Lung (tissue), 16 donors: Measurements from ENCODE around the gene PAXX. TPM values are rescaled to one million over a fixed set of nuclear protein-coding genes. Genes with fewer than 3 reads are reported as not detected.
A peak's percentile ranks its signal among the peaks of the same experiment; 100 is the strongest.

Experiments
- ATAC-seq: fragments of 200-7000 bp; cut with Tn5 transposase; one replicate; pipeline ENCODE4 v1.9.1; 2020; ENCODE audit warnings: moderate number of reproducible peaks; ENCODE audit not compliant: insufficient read depth, low FRiP score
- DNase-seq, 3 donors: peaks; one replicate each; pipeline ENCODE4 v3.0.0-alpha.2; 2013 to 2017
- H3K27ac ChIP-seq, 2 donors: one replicate each; pipeline ENCODE4 v1.5.1; 2013; ENCODE audit warnings: mild to moderate bottlenecking in 2 of 2, moderate library complexity in 2 of 2, control low read depth in 1 of 2, inconsistent platforms in 1 of 2, low read depth in 1 of 2, low read length in 1 of 2
- H3K27me3 ChIP-seq, 3 donors: one replicate each; pipeline ENCODE4 v1.5.1; 2013; ENCODE audit warnings: low read length in 2 of 3; ENCODE audit not compliant: control insufficient read depth in 3 of 3, insufficient read depth in 3 of 3
- H3K36me3 ChIP-seq, 4 donors: one replicate each; pipeline ENCODE4 v1.5.1; 2013; ENCODE audit warnings: low read length in 4 of 4, mild to moderate bottlenecking in 1 of 4, moderate library complexity in 1 of 4; ENCODE audit not compliant: control insufficient read depth in 4 of 4, insufficient read depth in 4 of 4
- H3K4me1 ChIP-seq, 5 donors: one replicate each; pipeline ENCODE4 v1.5.1; 2013; ENCODE audit warnings: low read length in 5 of 5, mild to moderate bottlenecking in 2 of 5, moderate library complexity in 1 of 5; ENCODE audit not compliant: control insufficient read depth in 5 of 5, insufficient read depth in 5 of 5
- H3K4me3 ChIP-seq: one replicate; pipeline ENCODE4 v1.5.1; 2013; ENCODE audit warnings: mild to moderate bottlenecking, control low read depth, moderate library complexity
- H3K9ac ChIP-seq, 2 donors: one replicate each; pipeline ENCODE4 v1.5.1; 2013; ENCODE audit warnings: low read length in 2 of 2, control low read depth in 1 of 2; ENCODE audit not compliant: insufficient read depth in 1 of 2
- H3K9me3 ChIP-seq, 4 donors: one replicate each; pipeline ENCODE4 v1.5.1; 2013; ENCODE audit warnings: low read length in 3 of 4, mild to moderate bottlenecking in 1 of 4, moderate library complexity in 1 of 4; ENCODE audit not compliant: control insufficient read depth in 4 of 4, insufficient read depth in 3 of 4
- WGBS, 2 donors: extraction: QIAGEN DNeasy Blood & Tissue Kit; methylation state at CpG; one replicate each; pipeline ENCODE4 v1.1.7; 2013; 5-methylcytosine and 5-hydroxymethylcytosine counted together
- long read RNA-seq, 5 donors: transcript quantifications; one replicate each; lab custom pipeline, GENCODE V29; 2026
- polyA plus RNA-seq, 2 donors: library from polyadenylated mRNA; stranded (reverse); fragments of 200-250 nt; gene quantifications; one replicate each; pipeline ENCODE4 v1.2.1, GENCODE V29; 2013
- total RNA-seq, 2 donors: library from RNA; depleted of rRNA in 1 of 2; stranded (reverse); fragments of >200 nt in 1 of 2; gene quantifications; one replicate each; pipeline ENCODE4 v1.2.1, GENCODE V29; 2014 to 2021
- TF ChIP-seq, protein P1 (sequence below): IDR thresholded peaks from 2 replicates; pipeline ENCODE4 v1.5.1; 2012; ENCODE audit warnings: mild to moderate bottlenecking; ENCODE audit errors: control extremely low read depth, extremely low read depth
- donor health status: control.
- donor health status: control.
- donor health status: Bipolar disorder and iron deficiency.
- donor health status: healthy.
- donor health status: DM: yes; HTN: yes; CAD: no.

PAXX gene, protein sequence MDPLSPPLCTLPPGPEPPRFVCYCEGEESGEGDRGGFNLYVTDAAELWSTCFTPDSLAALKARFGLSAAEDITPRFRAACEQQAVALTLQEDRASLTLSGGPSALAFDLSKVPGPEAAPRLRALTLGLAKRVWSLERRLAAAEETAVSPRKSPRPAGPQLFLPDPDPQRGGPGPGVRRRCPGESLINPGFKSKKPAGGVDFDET
- total RNA-seq: 10 to 100 TPM; 16.6 to 58.1 TPM
- 100 to 1,000 TPM in 1 of 2 donors, 10 to 100 TPM in 1; 60.7 to 172 TPM for polyA plus RNA-seq
- long read RNA-seq, donor 1, transcript PAXX-201 (7 exons, 812 nt): major isoform, 13 of 21 reads
- long read RNA-seq, donor 1, transcript PAXX-208 (5 exons, 1,077 nt): minor isoform, 7 of 21 reads
- long read RNA-seq, donor 1, partial matches to known transcripts: 0 of 21 reads
- long read RNA-seq, donor 1, other reads (novel, unspliced or antisense): 0 of 21 reads
- long read RNA-seq, donor 2, transcript PAXX-201 (7 exons, 812 nt): major isoform, 9 of 92 reads
- long read RNA-seq, donor 2, transcript PAXX-208 (5 exons, 1,077 nt): minor isoform, 5 of 92 reads
- long read RNA-seq, donor 2, partial matches to known transcripts: 76 of 92 reads
- long read RNA-seq, donor 2, other reads (novel, unspliced or antisense): 0 of 92 reads
- long read RNA-seq, donor 3, transcript PAXX-201 (7 exons, 812 nt): minor isoform, 5 of 12 reads
- long read RNA-seq, donor 3, transcript PAXX-208 (5 exons, 1,077 nt): major isoform, 6 of 12 reads
- long read RNA-seq, donor 3, partial matches to known transcripts: 0 of 12 reads
- long read RNA-seq, donor 3, other reads (novel, unspliced or antisense): 0 of 12 reads
- long read RNA-seq, donor 4, transcript PAXX-208 (5 exons, 1,077 nt): minor isoform, 6 of 47 reads
- long read RNA-seq, donor 4, transcript PAXX-201 (7 exons, 812 nt): major isoform, 9 of 47 reads
- long read RNA-seq, donor 4, partial matches to known transcripts: 13 of 47 reads
- long read RNA-seq, donor 4, other reads (novel, unspliced or antisense): 18 of 47 reads
- long read RNA-seq, donor 5, transcript PAXX-208 (5 exons, 1,077 nt): minor isoform, 15 of 45 reads
- long read RNA-seq, donor 5, transcript PAXX-201 (7 exons, 812 nt): major isoform, 16 of 45 reads
- long read RNA-seq, donor 5, transcript PAXX-202 (2 exons, 496 nt): minor isoform, 6 of 45 reads
- long read RNA-seq, donor 5, partial matches to known transcripts: 8 of 45 reads
- long read RNA-seq, donor 5, other reads (novel, unspliced or antisense): 0 of 45 reads

DNA sequence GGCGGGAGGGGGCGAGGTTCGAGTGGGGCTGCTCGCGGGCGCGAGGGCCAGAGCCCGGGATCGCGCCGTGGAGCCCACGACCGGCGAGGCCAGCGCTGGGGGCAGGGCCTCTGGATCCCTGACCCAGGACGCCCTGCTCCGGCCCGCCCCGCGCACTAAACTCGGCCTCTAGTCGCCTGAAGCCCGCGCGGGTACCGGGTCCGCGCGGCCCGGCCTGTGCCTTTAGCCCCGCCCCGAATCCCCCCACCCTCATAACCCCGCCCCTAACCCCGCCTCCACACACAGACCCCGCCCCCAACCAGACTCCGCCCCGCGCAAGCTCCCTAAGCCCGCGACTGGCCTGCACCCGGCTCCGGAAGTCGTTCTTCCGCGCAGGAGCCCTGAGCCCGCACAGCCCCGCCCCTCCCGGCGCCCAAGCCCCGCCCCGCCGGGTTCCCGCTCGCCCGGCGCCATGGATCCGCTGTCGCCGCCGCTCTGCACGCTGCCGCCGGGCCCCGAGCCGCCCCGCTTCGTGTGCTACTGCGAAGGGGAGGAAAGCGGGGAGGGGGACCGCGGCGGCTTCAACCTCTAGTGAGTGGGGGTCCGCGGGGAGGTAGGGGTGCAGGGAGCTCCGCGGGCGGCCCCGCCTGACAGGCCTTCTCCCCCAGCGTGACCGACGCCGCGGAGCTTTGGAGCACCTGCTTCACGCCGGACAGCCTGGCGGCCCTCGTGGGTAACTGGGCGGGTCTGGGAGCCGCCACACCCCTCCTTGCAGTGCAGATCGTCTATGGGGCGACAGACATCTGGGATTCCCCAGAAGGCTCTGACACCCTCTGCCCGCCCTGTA, at the start of gene PAXX:
Gene PAXX (plus strand): TSS at position 430 of the 826 bp plus-strand sequence. CDS start 22 bp downstream, at position 452.
- peak; percentile 89 to 92 (median 91) for DNase-seq
- peak; percentile 90 for ATAC-seq
- Histone ChIP-seq H3K27me3 (no peaks in the 10 kb centered on the region), H3K9me3 (no peaks in the 10 kb centered on the region), H3K27ac (peak within 1 kb of the TSS; percentile 34 to 85), H3K4me1 (peaks cover 0 to 34% (median 13%) of the 10 kb centered on the region in 5 donors), H3K36me3 (peaks cover 0 to 13% (median 0%) of the 10 kb centered on the region in 4 donors), H3K4me3 (peak within 1 kb of the TSS; percentile 66), H3K9ac (no peak within 1 kb of the TSS)
- 1 to 2% methylated on average over 59 to 92 of the region's 92 CpGs for WGBS, 2 donors
- TF ChIP-seq, protein P1, sequence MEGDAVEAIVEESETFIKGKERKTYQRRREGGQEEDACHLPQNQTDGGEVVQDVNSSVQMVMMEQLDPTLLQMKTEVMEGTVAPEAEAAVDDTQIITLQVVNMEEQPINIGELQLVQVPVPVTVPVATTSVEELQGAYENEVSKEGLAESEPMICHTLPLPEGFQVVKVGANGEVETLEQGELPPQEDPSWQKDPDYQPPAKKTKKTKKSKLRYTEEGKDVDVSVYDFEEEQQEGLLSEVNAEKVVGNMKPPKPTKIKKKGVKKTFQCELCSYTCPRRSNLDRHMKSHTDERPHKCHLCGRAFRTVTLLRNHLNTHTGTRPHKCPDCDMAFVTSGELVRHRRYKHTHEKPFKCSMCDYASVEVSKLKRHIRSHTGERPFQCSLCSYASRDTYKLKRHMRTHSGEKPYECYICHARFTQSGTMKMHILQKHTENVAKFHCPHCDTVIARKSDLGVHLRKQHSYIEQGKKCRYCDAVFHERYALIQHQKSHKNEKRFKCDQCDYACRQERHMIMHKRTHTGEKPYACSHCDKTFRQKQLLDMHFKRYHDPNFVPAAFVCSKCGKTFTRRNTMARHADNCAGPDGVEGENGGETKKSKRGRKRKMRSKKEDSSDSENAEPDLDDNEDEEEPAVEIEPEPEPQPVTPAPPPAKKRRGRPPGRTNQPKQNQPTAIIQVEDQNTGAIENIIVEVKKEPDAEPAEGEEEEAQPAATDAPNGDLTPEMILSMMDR: no peak

DNA sequence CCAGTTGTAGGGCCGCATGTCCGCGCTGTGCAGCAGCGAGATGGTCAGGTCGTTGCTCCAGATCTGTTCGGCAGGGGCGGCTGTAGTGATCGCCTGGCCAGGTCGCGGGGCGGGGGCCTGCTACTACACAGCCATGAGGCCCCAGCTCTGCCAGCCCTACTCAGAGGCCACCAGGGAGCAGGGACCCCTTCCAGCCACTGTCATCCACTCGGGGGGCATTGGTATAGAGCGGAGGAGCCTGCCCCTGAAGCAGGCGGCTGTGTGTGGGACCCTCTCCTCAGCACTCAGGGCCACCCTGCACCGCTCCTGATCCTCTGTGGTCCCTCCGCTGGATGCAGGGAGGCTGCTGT, 49.4 kb upstream of the PAXX start:
- no peak for ATAC-seq
- Histone ChIP-seq H3K4me1 (peaks cover 0 to 22% (median 10%) of the 10 kb centered on the region in 5 donors), H3K36me3 (peaks cover 6 to 39% (median 21%) of the 10 kb centered on the region in 4 donors), H3K9ac (no peak overlapping the region), H3K27ac (peak overlapping the region in 1 of 2 donors; percentile 97), H3K27me3 (no peaks in the 10 kb centered on the region), H3K9me3 (peaks cover 0 to 2% (median 0%) of the 10 kb centered on the region in 4 donors), H3K4me3 (no peak overlapping the region)
- DNase-seq: no peak
- WGBS, 2 donors: 95% methylated on average over 16 of the region's 16 CpGs
- TF ChIP-seq, protein P1: no peak
